Measurements from ENCODE around the gene LDLRAD4. TPM values are rescaled to one million over a fixed set of nuclear protein-coding genes. Genes with fewer than 3 reads are reported as not detected.

The LDLRAD4 gene
- total and polyA plus RNA-seq, 12 donors, result 3.9 to 64.5 (median 36.0) TPM

- no peaks in the 10 kb centered on the region for H3K9me3 ChIP-seq (replicated peaks in 1 of 3)
- 93 to 98% (median 96%) methylated on average over 4 of the region's 4 CpGs for WGBS, 4 donors
- no peak overlapping the region for H3K27ac ChIP-seq
- peaks cover 0 to 35% of the 10 kb centered on the region in 2 donors for H3K4me1 ChIP-seq (replicated peaks in 1 of 2)
- no peaks in the 10 kb centered on the region for H3K27me3 ChIP-seq
- no peaks in the 10 kb centered on the region for H3K36me3 ChIP-seq (replicated peaks in 1 of 2)
- TF ChIP-seq CTCF (IDR thresholded peaks at IDR 0.05) (no peak), POLR2A (IDR thresholded peaks at IDR 0.05) (no peak)
- intact Hi-C loops (cut with DNase I), result no loop called here
- no peak for DNase-seq
- H3K4me3 ChIP-seq, result no peak overlapping the region
Observed at GRCh38 chr18:13580991-13581390, 362.4 kb downstream of the LDLRAD4 start.

- intact Hi-C loops (cut with DNase I), result no loop called here
- TF ChIP-seq POLR2A (IDR thresholded peaks at IDR 0.05), result no peak
- no peak for TF ChIP-seq CTCF (IDR thresholded peaks at IDR 0.05)
- H3K4me1 ChIP-seq (replicated peaks in 1 of 2), result peaks cover 0 to 35% of the 10 kb centered on the region in 2 donors
- no peaks in the 10 kb centered on the region for H3K9me3 ChIP-seq (replicated peaks in 1 of 3)
- DNase-seq, result no peak
- H3K27me3 ChIP-seq, result no peaks in the 10 kb centered on the region
- WGBS, 4 donors, result 85 to 96% (median 92%) methylated on average over 5 of the region's 5 CpGs
- H3K4me3 ChIP-seq, result no peak overlapping the region
- H3K36me3 ChIP-seq (replicated peaks in 1 of 2), result no peaks in the 10 kb centered on the region
- no peak overlapping the region for H3K27ac ChIP-seq
Observed at GRCh38 chr18:13581496-13582177, 363.1 kb downstream of the LDLRAD4 start.

DNA sequence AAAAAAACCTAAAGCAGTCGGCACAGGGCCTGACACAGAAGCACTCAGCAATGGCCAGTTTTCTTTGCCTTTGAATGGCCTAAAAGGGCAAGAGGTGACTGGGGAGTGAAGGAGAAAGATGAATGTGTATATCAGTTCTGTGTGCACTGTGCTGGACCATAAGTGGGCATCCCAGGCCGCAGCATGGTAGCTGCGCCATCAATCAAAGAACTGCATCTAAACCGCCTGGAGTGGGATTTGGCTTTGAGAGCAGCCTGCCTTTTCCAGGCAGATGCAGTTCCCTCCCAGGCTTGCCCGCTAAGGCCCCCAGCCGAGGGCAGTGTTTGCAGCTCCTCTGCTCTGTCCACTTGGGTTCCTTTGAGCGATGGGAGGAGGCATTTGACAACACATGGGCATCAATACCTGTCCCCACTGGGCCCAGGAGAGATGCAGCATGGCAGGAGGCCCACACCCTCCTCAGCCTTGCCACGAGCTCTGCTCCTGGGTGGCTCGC is 363.7 kb downstream of the LDLRAD4 start:
- no peak for DNase-seq
- WGBS, 4 donors, result 86 to 91% (median 90%) methylated on average over 9 of the region's 9 CpGs
- Histone ChIP-seq H3K27ac (no peak overlapping the region), H3K27me3 (no peaks in the 10 kb centered on the region), H3K4me3 (no peak overlapping the region), H3K4me1 (replicated peaks in 1 of 2) (peaks cover 0 to 31% of the 10 kb centered on the region in 2 donors), H3K9me3 (replicated peaks in 1 of 3) (no peaks in the 10 kb centered on the region), H3K36me3 (replicated peaks in 1 of 2) (no peaks in the 10 kb centered on the region)
- no peak for TF ChIP-seq CTCF (IDR thresholded peaks at IDR 0.05)
- no peak for TF ChIP-seq POLR2A (IDR thresholded peaks at IDR 0.05)
- intact Hi-C loops (cut with DNase I), result no loop called here

GRCh38 chr18:13583576-13584550 is 365.3 kb downstream of the LDLRAD4 start:
- DNase-seq, result no peak
- Histone ChIP-seq H3K36me3 (replicated peaks in 1 of 2) (no peaks in the 10 kb centered on the region), H3K4me3 (no peak overlapping the region), H3K9me3 (replicated peaks in 1 of 3) (no peaks in the 10 kb centered on the region), H3K4me1 (replicated peaks in 1 of 2) (peaks cover 0 to 31% of the 10 kb centered on the region in 2 donors), H3K27me3 (no peaks in the 10 kb centered on the region), H3K27ac (peak overlapping the region in 1 of 5 donors; percentile 9)
- TF ChIP-seq POLR2A (IDR thresholded peaks at IDR 0.05), result no peak
- no peak for TF ChIP-seq CTCF (IDR thresholded peaks at IDR 0.05)
- intact Hi-C loops (cut with DNase I), result no loop called here
- WGBS, 4 donors, result 92 to 95% (median 93%) methylated on average over 27 of the region's 27 CpGs
